HG03066 (cell line): Measurements from ENCODE around the gene PHYHD1.
A peak's percentile ranks its signal among the peaks of the same experiment; 100 is the strongest.
"Not testable (repeated sequence)": the region's sequence is repeated elsewhere in the genome, so short reads cannot be mapped to it uniquely, and the experiment has no call there.

Experiments
- ATAC-seq: cut with Tn5 transposase; IDR thresholded peaks from one replicate; pipeline ENCODE4 v1.9.1; 2021; ENCODE audit warnings: low read depth; ENCODE audit not compliant: unreplicated experiment

Gene PHYHD1

GRCh38 chr9:128947527-128948301, 26.9 kb downstream of the PHYHD1 start, which contains the start of the genes DOLK and NUP188:
TSS of gene DOLK (minus strand) at chr9:128947603. CDS start at chr9:128947303, 300 bp downstream.
TSS of gene NUP188 (plus strand) at chr9:128947699. CDS start at chr9:128947720, 21 bp downstream.
- ATAC-seq: peak; percentile 65

DNA sequence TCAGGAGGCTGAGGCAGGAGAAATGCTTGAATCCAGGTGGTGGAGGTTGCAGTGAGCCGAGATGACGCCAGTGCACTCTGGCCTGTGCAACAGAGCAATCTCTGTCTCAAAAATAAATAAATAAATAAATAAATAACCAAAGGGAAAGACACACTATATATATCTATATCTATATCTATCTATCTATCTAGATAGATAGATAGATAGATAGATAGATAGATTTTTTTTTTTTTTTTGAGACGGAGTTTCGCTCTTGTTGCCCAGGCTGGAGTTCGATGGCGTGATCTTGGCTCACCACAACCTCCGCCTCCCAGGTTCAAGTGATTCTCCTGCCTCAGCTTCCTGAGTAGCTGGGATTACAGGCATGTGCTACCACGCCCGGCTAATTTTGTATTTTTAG, 40.6 kb downstream of the PHYHD1 start:
- not testable (repeated sequence) for ATAC-seq

DNA sequence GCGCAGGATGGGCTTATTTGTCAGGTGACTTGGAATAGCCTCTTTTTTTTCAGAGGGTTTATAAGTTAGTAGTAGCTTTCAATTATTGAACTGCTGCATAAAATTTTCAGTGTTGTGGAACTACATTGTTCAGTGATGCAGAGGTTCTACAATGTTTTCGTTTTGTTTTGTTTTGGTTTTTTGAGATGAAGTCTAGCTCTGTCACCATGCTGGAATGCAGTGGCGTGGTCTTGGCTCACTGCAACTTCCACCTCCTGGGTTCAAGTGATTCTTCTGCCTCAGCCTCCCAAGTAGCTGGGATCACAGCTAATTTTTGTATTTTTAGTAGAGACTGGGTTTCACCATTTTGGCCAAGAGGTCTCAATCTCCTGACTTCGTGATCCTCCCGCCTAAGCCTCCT, 48.7 kb downstream of the PHYHD1 start:
- ATAC-seq: no peak

DNA sequence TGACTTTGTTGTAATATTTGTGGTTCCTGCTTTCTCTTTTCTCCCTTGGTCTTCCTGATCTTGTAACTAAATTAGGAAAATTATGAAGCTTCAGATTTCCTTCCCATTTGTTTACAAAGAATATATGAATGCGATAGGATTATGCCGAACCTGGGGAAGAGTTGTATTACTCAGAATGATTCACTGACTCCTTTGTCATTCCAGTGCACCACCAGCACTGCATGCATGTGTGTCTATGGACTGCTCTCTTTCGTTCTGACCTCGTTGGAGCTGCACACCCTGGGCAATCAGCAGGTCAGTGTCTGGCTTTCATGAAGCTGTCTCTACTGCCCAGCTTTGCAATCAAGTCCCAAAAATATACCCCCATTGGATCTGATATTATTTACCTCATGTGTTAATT, 52.2 kb downstream of the PHYHD1 start:
- ATAC-seq: no peak

DNA sequence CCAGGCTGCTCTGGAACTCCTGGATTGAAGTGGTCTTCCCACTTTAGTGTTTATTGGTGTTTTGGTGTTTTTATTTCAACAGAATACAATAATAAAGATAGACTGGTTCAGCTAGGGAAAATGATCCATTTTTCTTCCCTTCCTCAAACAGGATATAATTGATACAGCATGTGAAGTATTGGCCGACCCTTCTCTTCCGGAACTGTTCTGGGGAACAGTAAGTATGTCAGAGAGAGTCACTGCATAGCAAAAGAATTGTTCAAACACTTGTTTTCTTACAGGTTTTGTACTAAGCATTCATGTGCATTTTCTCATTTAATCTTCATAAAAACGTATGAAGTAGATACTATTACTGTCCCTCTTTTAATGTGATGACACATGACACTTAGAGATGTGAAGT, 58.3 kb downstream of the PHYHD1 start:
- ATAC-seq: no peak

DNA sequence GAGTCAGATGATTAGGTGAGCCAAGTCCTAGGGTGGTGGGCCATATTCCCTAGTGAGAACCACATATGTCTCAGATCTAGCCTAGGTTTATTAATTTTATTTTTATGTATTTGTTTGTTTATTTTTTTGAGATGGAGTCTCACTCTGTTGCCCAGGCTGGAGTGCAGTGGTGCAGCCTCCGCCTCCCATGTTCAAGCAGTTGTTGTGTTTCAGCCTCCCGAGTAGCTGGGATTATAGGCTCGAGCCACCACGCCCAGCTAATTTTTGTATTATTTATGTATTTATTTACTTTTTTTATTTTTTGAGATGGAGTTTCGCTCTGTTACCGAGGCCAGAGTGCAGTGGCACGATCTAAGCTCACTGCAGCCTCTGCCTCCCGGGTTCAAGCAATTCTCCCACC, 62.8 kb downstream of the PHYHD1 start:
- no peak for ATAC-seq

GRCh38 chr9:128986671-128987070, 65.9 kb downstream of the PHYHD1 start:
- no peak for ATAC-seq

- ATAC-seq: no peak
These were observed 67.0 kb downstream of the PHYHD1 start for GRCh38 chr9:128987805-128988204.
